MM.1S (cell line): Measurements from ENCODE around the gene PYGM.

Source experiments
- DNase-seq: peaks from one replicate; pipeline ENCODE4 v3.0.0-alpha.2; 2015
- H2AFZ ChIP-seq: fragments of 300-600 bp; sonication (generic); 2 replicates; pipeline ENCODE4 v1.6.0; 2016; ENCODE audit warnings: antibody characterized with exemption, low read length
- H3F3A ChIP-seq: fragments of 300-600 bp; sonication (generic); 2 replicates; pipeline ENCODE4 v1.6.1; 2016; ENCODE audit warnings: mild to moderate bottlenecking, antibody characterized with exemption, low read length, moderate library complexity, mixed read lengths; ENCODE audit not compliant: insufficient read depth
- H3K27ac ChIP-seq: fragments of 300-600 bp; sonication (generic); 2 replicates; pipeline ENCODE4 v1.5.1; 2016; ENCODE audit warnings: mild to moderate bottlenecking, low read length
- H3K27me3 ChIP-seq: fragments of 300-600 bp; sonication (generic); replicated peaks from 2 replicates; pipeline ENCODE4 v1.6.0; 2016; ENCODE audit warnings: low read length; ENCODE audit not compliant: insufficient read depth
- H3K36me3 ChIP-seq: fragments of 300-600 bp; sonication (generic); replicated peaks from 2 replicates; pipeline ENCODE4 v1.6.1; 2016; ENCODE audit warnings: mild to moderate bottlenecking, low read length, mixed read lengths; ENCODE audit not compliant: insufficient read depth
- H3K4me1 ChIP-seq: fragments of 300-600 bp; sonication (generic); 2 replicates; pipeline ENCODE4 v1.6.1; 2016; ENCODE audit warnings: low read length, mixed read lengths
- H3K4me2 ChIP-seq: fragments of 300-600 bp; sonication (generic); 2 replicates; pipeline ENCODE4 v1.6.0; 2016; ENCODE audit warnings: low read depth, low read length
- H3K4me3 ChIP-seq: fragments of 300-600 bp; sonication (generic); 2 replicates; pipeline ENCODE4 v1.5.1; 2016; ENCODE audit warnings: low read length, mixed read lengths
- H3K79me2 ChIP-seq: fragments of 300-600 bp; sonication (generic); 2 replicates; pipeline ENCODE4 v1.6.1; 2016; ENCODE audit warnings: mixed run types, low read length, mixed read lengths
- H3K9ac ChIP-seq: fragments of 300-600 bp; sonication (generic); 2 replicates; pipeline ENCODE4 v1.6.1; 2016; ENCODE audit warnings: low read length, mixed read lengths
- H3K9me2 ChIP-seq: fragments of 300-600 bp; sonication (generic); replicated peaks from 2 replicates; pipeline ENCODE4 v1.6.1; 2016; ENCODE audit warnings: mild to moderate bottlenecking, low read length, mixed read lengths; ENCODE audit not compliant: insufficient read depth
- H3K9me3 ChIP-seq: fragments of 300-600 bp; sonication (generic); replicated peaks from 2 replicates; pipeline ENCODE4 v1.6.1; 2016; ENCODE audit warnings: mild to moderate bottlenecking, low read length, mixed read lengths; ENCODE audit not compliant: insufficient read depth
- H4K20me1 ChIP-seq: fragments of 300-600 bp; sonication (generic); 2 replicates; pipeline ENCODE4 v1.6.1; 2016; ENCODE audit warnings: mild to moderate bottlenecking, low read length, moderate library complexity, mixed read lengths; ENCODE audit not compliant: insufficient read depth
- CTCF ChIP-seq: fragments of 300-600 bp; sonication (generic); IDR thresholded peaks from 2 replicates; pipeline ENCODE4 v1.5.1; 2016; ENCODE audit warnings: antibody characterized with exemption, low read length, mixed read lengths
- EZH2 ChIP-seq: fragments of 300-600 bp; sonication (generic); optimal IDR thresholded peaks from 2 replicates; pipeline ENCODE3; 2017; ENCODE audit warnings: low read depth, mild to moderate bottlenecking, antibody characterized with exemption, low read length, mixed read lengths
- EZH2phosphoT487 ChIP-seq: fragments of 300-600 bp; sonication (generic); IDR thresholded peaks from 2 replicates; pipeline ENCODE4 v1.6.1; 2018; ENCODE audit warnings: antibody characterized with exemption, low read length

Gene PYGM

GRCh38 chr11:64769283-64769682, 9.5 kb upstream of the PYGM start:
- H3K9me3 ChIP-seq: no peaks in the 10 kb centered on the region
- no peak overlapping the region for H3K4me2 ChIP-seq
- H3K27me3 ChIP-seq: no peaks in the 10 kb centered on the region
- peaks cover 76% of the 10 kb centered on the region for H3K79me2 ChIP-seq
- no peak overlapping the region for H3K27ac ChIP-seq
- H2AFZ ChIP-seq: no peak overlapping the region
- peaks cover 26% of the 10 kb centered on the region for H3F3A ChIP-seq
- H3K4me1 ChIP-seq: peaks cover 18% of the 10 kb centered on the region
- peaks cover 40% of the 10 kb centered on the region for H4K20me1 ChIP-seq
- TF ChIP-seq CTCF: no peak
- no peak for TF ChIP-seq EZH2
- no peak for TF ChIP-seq EZH2phosphoT487
- no peak for DNase-seq
- no peak overlapping the region for H3K9ac ChIP-seq
- peaks cover 62% of the 10 kb centered on the region for H3K36me3 ChIP-seq
- no peak overlapping the region for H3K4me3 ChIP-seq
- H3K9me2 ChIP-seq: no peaks in the 10 kb centered on the region

- H3K9ac ChIP-seq: no peak overlapping the region
- no peak overlapping the region for H3K4me2 ChIP-seq
- H3K36me3 ChIP-seq: peaks cover 59% of the 10 kb centered on the region
- peaks cover 66% of the 10 kb centered on the region for H3K79me2 ChIP-seq
- no peak overlapping the region for H3K27ac ChIP-seq
- H3K4me1 ChIP-seq: peaks cover 8% of the 10 kb centered on the region
- no peak overlapping the region for H3K4me3 ChIP-seq
- H3K9me2 ChIP-seq: no peaks in the 10 kb centered on the region
- no peak for DNase-seq
- no peaks in the 10 kb centered on the region for H3K9me3 ChIP-seq
- peaks cover 31% of the 10 kb centered on the region for H4K20me1 ChIP-seq
- H3F3A ChIP-seq: peaks cover 25% of the 10 kb centered on the region
- H2AFZ ChIP-seq: no peak overlapping the region
- H3K27me3 ChIP-seq: no peaks in the 10 kb centered on the region
- TF ChIP-seq CTCF (no peak), EZH2phosphoT487 (no peak), EZH2 (no peak)
Observed at GRCh38 chr11:64768300-64768694, 8.5 kb upstream of the PYGM start.

GRCh38 chr11:64767344-64768299, 7.8 kb upstream of the PYGM start:
- H3K9me2 ChIP-seq: no peaks in the 10 kb centered on the region
- peaks cover 59% of the 10 kb centered on the region for H3K79me2 ChIP-seq
- H3K4me2 ChIP-seq: no peak overlapping the region
- DNase-seq: no peak
- TF ChIP-seq EZH2 (no peak), CTCF (peak; percentile 59), EZH2phosphoT487 (no peak)
- H3F3A ChIP-seq: peaks cover 27% of the 10 kb centered on the region
- H2AFZ ChIP-seq: no peak overlapping the region
- peaks cover 37% of the 10 kb centered on the region for H4K20me1 ChIP-seq
- no peaks in the 10 kb centered on the region for H3K27me3 ChIP-seq
- no peak overlapping the region for H3K4me3 ChIP-seq
- H3K36me3 ChIP-seq: peaks cover 59% of the 10 kb centered on the region
- H3K4me1 ChIP-seq: 0 out of 2 replicates have a peak, but pooled peaks cover 2% of the 10 kb centered on the region
- no peak overlapping the region for H3K27ac ChIP-seq
- no peaks in the 10 kb centered on the region for H3K9me3 ChIP-seq
- H3K9ac ChIP-seq: no peak overlapping the region
